GM21447 (cell line): ENCODE results near the gene TRAF7.
"Not testable (repeated sequence)": the region's sequence is repeated elsewhere in the genome, so short reads cannot be mapped to it uniquely, and the experiment has no call there.

Source experiments
- ATAC-seq: cut with Tn5 transposase; IDR thresholded peaks from one replicate; pipeline ENCODE4 v1.9.1; 2021; ENCODE audit not compliant: unreplicated experiment

TRAF7 gene

GRCh38 chr16:2155091-2155950 is at the start of gene TRAF7:
TRAF7 (plus strand) TSS chr16:2155782; CDS start chr16:2163921, 8,139 bp downstream.
- peak; percentile 86 for ATAC-seq

- not testable (repeated sequence) for ATAC-seq
These were observed 49.4 kb upstream of the TRAF7 start for GRCh38 chr16:2106211-2106610.

GRCh38 chr16:2107121-2107790 is 48.3 kb upstream of the TRAF7 start:
- not testable (repeated sequence) for ATAC-seq

GRCh38 chr16:2107791-2108125 is 47.8 kb upstream of the TRAF7 start:
- ATAC-seq: not testable (repeated sequence)

GRCh38 chr16:2108446-2109270 is 46.9 kb upstream of the TRAF7 start:
- not testable (repeated sequence) for ATAC-seq

- not testable (repeated sequence) for ATAC-seq
These were observed 46.4 kb upstream of the TRAF7 start for GRCh38 chr16:2109271-2109580.

- not testable (repeated sequence) for ATAC-seq
These were observed 45.7 kb upstream of the TRAF7 start for GRCh38 chr16:2109872-2110271.

GRCh38 chr16:2110332-2111008 is 45.1 kb upstream of the TRAF7 start:
- not testable (repeated sequence) for ATAC-seq

GRCh38 chr16:2111009-2111353 is 44.6 kb upstream of the TRAF7 start:
- not testable (repeated sequence) for ATAC-seq

GRCh38 chr16:2111412-2112335 is 43.9 kb upstream of the TRAF7 start:
- ATAC-seq: not testable (repeated sequence)

GRCh38 chr16:2112539-2113106 is 43.0 kb upstream of the TRAF7 start:
- not testable (repeated sequence) for ATAC-seq

GRCh38 chr16:2114225-2114624 is 41.4 kb upstream of the TRAF7 start:
- not testable (repeated sequence) for ATAC-seq

- ATAC-seq: not testable (repeated sequence)
These were observed 40.5 kb upstream of the TRAF7 start for GRCh38 chr16:2114885-2115590.

- no peak for ATAC-seq
These were observed 40.0 kb upstream of the TRAF7 start for GRCh38 chr16:2115591-2115973.

GRCh38 chr16:2116428-2116827 is 39.2 kb upstream of the TRAF7 start:
- ATAC-seq: not testable (repeated sequence)

- not testable (repeated sequence) for ATAC-seq
These were observed 38.2 kb upstream of the TRAF7 start for GRCh38 chr16:2117341-2117740.

- not testable (repeated sequence) for ATAC-seq
These were observed 37.4 kb upstream of the TRAF7 start for GRCh38 chr16:2117960-2118722.

GRCh38 chr16:2121325-2121724 is 34.3 kb upstream of the TRAF7 start:
- ATAC-seq: not testable (repeated sequence)
